Mesothelial cell of epicardium (in vitro differentiated cells): ENCODE measurements around the gene PSAPL1. TPM values are rescaled to one million over a fixed set of nuclear protein-coding genes. Genes with fewer than 3 reads are reported as not detected.

ENCODE experiments used
- DNase-seq, 2 experiments: peaks; one replicate each; pipeline ENCODE4 v3.0.0; 2021; ENCODE audit warnings: low spot score in 2 of 2; ENCODE audit not compliant: unreplicated experiment in 2 of 2
- H3K27ac Mint-ChIP-seq: 2 replicates; pipeline ENCODE4 v1.8.0; 2021; ENCODE audit warnings: mixed read lengths
- H3K27me3 Mint-ChIP-seq: 2 replicates; pipeline ENCODE4 v1.8.0; 2021; ENCODE audit warnings: low read depth, mixed read lengths
- H3K36me3 Mint-ChIP-seq: 2 replicates; pipeline ENCODE4 v1.8.0; 2021; ENCODE audit warnings: mixed read lengths
- H3K4me1 Mint-ChIP-seq: 2 replicates; pipeline ENCODE4 v1.8.0; 2021; ENCODE audit warnings: mixed read lengths
- H3K4me3 Mint-ChIP-seq: 2 replicates; pipeline ENCODE4 v1.8.0; 2021; ENCODE audit warnings: mild to moderate bottlenecking, moderate library complexity, mixed read lengths
- H3K9me3 Mint-ChIP-seq: 2 replicates; pipeline ENCODE4 v1.8.0; 2021; ENCODE audit warnings: mixed read lengths
- CTCF ChIP-seq: fragments of 200-600 bp; sonication (generic); IDR thresholded peaks from one replicate; pipeline ENCODE4 v1.5.0; 2021; ENCODE audit warnings: antibody characterized with exemption; ENCODE audit not compliant: unreplicated experiment
- total RNA-seq: library from RNA; stranded (reverse); gene quantifications from 3 replicates; pipeline ENCODE4 v1.2.1, GENCODE V29; 2021

PSAPL1 gene
- total RNA-seq, 1 donor from 2014 or later = not detected

- H3K27me3 Mint-ChIP-seq = peaks cover 48% of the 10 kb centered on the region
- peaks cover 3% of the 10 kb centered on the region for H3K9me3 Mint-ChIP-seq
- no peak overlapping the region for H3K27ac Mint-ChIP-seq
- no peak for TF ChIP-seq CTCF
- DNase-seq = peak in 1 of 2 experiments; percentile 29
- no peaks in the 10 kb centered on the region for H3K36me3 Mint-ChIP-seq
- H3K4me1 Mint-ChIP-seq = peaks cover 23% of the 10 kb centered on the region
- H3K4me3 Mint-ChIP-seq = no peak overlapping the region
Observed at GRCh38 chr4:7397206-7398103, 37.3 kb downstream of the PSAPL1 start.

GRCh38 chr4:7396186-7396910 lies 38.4 kb downstream of the PSAPL1 start:
- peaks cover 23% of the 10 kb centered on the region for H3K4me1 Mint-ChIP-seq
- H3K4me3 Mint-ChIP-seq = no peak overlapping the region
- no peaks in the 10 kb centered on the region for H3K36me3 Mint-ChIP-seq
- TF ChIP-seq CTCF = no peak
- H3K27me3 Mint-ChIP-seq = peaks cover 40% of the 10 kb centered on the region
- DNase-seq = no peak
- H3K9me3 Mint-ChIP-seq = peaks cover 3% of the 10 kb centered on the region
- no peak overlapping the region for H3K27ac Mint-ChIP-seq

GRCh38 chr4:7395645-7396044 lies 39.1 kb downstream of the PSAPL1 start:
- Mint-ChIP-seq H3K4me3 (no peak overlapping the region), H3K27me3 (peaks cover 34% of the 10 kb centered on the region), H3K36me3 (no peaks in the 10 kb centered on the region), H3K9me3 (peaks cover 3% of the 10 kb centered on the region), H3K4me1 (peaks cover 23% of the 10 kb centered on the region), H3K27ac (no peak overlapping the region)
- no peak for TF ChIP-seq CTCF
- peak in 1 of 2 experiments; percentile 31 for DNase-seq

GRCh38 chr4:7394681-7395451 lies 39.9 kb downstream of the PSAPL1 start:
- Mint-ChIP-seq H3K4me1 (peaks cover 23% of the 10 kb centered on the region), H3K36me3 (no peaks in the 10 kb centered on the region), H3K4me3 (no peak overlapping the region), H3K9me3 (no peaks in the 10 kb centered on the region), H3K27ac (no peak overlapping the region), H3K27me3 (peaks cover 32% of the 10 kb centered on the region)
- DNase-seq = peak in 1 of 2 experiments; percentile 25
- no peak for TF ChIP-seq CTCF
